GM19324 (cell line): ENCODE results near the gene PLPPR1.

Source experiments
- ATAC-seq: cut with Tn5 transposase; IDR thresholded peaks from one replicate; pipeline ENCODE4 v1.9.1; 2021; ENCODE audit warnings: mild to moderate bottlenecking, moderate library complexity; ENCODE audit not compliant: unreplicated experiment, low FRiP score

The PLPPR1 gene

GRCh38 chr9:101371813-101372212 lies 343.3 kb downstream of the PLPPR1 start:
- no peak for ATAC-seq

GRCh38 chr9:101372327-101373118 lies 344.0 kb downstream of the PLPPR1 start:
- no peak for ATAC-seq
